DMS 273 (cell line): ENCODE data around the gene TTLL7.
A peak's percentile ranks its signal among the peaks of the same experiment; 100 is the strongest.
"Not testable (repeated sequence)": the region's sequence is repeated elsewhere in the genome, so short reads cannot be mapped to it uniquely, and the experiment has no call there.

ENCODE experiments used
- DNase-seq: peaks from one replicate; lab custom pipeline; 2025; ENCODE audit not compliant: unreplicated experiment; lab: John Stamatoyannopoulos, UW

Gene TTLL7

DNA sequence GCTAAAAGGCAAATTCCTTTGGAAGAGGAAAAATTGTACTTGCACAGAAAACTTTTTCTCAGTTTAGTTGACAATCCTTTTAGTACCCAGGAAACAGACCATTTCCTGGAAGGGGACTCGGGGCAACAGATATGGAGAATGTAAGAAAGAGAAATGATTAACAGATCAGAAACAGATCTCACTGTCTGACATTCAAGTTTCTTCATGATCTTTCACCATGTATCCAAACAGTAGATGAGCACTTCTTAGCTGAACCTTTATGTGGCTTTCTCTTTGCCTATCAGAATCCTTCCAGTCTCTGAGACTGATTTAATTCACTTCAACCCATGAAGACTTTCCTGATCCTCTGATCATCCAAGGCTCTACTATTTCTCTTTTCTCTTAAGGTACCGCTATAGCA, 2.7 kb downstream of the TTLL7 start:
- no peak for DNase-seq

DNA sequence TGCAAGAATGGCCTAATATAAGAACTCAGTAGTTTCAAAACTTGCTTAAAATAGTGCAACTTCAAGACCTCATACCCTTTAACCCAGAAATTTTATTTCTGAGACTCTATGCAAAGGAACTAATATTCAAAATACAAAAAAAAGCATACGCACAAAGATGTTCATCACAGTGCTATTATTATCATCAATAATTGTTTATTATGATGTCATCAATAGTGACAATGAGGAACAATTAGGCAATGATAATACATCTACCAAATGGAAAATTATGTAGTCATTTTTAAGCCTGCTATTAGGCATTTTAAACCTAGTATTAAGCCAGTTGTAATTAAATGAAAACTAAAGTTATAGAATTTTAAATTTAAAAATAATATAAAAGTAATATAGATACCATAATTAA, 3.3 kb downstream of the TTLL7 start:
- DNase-seq, result no peak

DNA sequence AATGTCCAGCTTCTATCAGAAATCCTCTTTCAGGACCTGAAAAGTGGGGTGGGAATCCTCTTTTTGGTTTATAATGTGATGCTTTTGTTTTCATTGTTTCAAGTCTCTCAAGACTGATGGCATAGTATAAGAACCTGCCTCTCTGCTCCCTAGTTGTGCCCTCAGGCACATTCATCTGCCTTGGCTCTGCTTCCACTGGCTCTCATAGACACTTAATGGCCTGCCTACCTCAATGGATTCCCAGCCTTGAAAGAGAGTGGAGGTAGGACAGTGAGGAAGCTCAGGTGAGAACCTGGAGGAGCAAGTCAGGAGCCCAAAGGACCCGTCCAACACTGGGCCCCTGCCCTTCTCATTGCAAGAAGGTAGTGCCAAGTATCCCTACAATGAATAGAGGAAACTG, 4.8 kb downstream of the TTLL7 start:
- no peak for DNase-seq

DNA sequence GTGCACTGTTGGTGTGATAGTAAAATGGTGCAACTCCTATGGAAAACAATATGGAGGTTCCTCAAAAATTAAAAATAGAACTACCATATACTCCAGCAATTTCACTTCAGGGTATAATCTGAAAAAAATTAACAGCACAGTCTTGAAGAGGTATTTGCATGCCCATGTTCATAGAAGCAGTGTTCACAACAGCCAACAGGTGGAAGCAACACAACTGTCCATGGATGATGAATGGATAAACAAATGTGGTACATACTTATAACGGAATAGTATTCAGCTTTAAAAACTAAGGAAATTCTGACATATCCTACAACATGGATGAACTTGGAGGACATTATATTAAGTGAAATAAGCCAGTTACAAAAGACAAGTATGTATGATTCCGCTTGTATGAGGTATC, 8.2 kb downstream of the TTLL7 start:
- DNase-seq, result no peak

DNA sequence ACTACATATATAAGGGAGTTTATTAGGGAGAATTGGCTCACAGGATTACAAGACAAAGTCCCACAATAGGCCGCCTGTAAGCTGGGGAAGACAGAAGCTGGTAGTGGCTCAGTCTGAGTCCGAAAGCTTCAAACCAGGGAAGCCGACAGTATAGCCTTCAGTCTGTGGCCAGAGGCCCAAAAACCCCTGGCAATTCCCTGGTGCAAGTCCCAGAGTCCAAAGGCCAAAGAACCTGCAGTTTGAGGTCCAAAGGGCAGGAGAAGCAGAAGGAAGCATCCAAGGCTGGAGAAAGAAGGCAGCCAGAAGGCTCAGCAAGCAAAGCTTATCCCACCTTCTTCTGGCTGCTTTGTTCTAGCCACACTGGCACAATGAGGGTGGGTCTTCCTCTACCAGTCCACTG, 13.9 kb downstream of the TTLL7 start:
- DNase-seq, result no peak

DNA sequence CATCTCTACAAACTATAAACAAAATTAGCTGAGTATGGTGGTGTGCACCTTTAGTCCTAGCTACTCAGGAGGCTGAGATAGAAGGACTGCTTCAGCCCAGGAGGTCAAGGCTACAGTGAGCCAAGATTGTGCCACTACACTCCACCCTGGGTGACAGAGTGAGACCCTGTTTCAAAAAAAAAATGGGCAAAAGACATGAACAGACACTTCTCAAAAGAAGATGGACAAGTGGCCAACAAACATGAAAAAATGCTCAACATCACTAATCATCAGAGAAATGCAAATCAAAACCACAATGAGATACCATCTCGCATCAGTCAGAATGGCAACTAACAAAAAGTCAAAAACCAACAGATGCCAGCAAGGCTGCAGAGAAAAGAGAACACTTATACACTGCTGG, 15.0 kb downstream of the TTLL7 start:
- DNase-seq, result not testable (repeated sequence)

DNA sequence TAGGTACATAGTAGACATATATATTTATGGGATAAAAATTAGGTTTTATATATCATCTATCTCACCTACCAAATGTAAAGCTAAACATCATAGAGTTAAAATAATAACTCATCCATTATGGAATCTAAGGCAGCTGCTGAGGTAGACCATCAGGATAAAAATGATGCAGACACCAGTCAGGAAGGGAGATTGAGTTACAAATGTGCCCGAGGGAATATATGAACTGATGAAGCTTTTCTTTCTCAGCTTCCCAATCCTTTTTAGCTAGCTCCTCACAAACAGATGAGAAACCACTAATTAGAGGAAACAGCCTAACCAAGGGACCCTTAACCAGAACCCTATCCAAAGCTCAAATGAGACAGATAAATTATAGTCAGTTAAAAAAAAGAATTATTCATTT, 20.9 kb downstream of the TTLL7 start:
- peak; percentile 41 for DNase-seq

DNA sequence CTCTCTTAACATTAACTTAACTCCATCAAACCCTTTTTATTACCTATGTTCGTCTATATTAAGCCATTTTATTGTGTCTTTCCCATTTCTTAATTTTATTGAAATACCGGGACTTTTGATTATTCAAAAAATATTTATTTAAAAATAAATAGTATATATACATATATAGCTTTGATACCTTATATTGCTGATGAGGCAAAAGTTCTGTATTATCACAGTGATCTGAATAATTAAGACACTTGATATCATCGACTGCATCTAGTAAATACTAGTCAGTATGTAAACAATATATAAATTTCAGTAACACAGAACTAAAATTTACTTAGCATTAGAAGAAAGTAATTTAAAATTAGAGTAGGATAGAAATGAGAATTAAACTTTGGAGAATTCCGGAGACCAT, 22.0 kb downstream of the TTLL7 start:
- DNase-seq, result no peak

DNA sequence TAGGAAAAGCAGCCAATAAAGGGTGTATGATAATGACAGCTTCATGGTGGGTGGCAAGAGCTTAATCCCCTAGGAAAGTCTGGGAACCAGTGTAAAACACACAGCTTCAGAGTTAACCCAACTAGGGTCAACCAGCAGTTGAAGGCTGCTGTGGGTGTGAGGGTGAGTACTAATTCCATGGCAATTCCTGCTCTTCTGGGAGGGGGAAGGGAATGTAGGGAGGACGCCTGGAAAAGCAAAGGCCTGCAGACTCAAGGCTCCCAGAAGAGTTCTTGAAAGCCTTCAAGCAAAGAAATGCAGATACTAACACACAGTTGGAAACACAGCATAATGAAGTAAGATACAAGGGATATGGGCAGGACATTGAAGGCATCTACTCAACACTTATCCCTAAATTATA, 28.1 kb downstream of the TTLL7 start:
- no peak for DNase-seq

DNA sequence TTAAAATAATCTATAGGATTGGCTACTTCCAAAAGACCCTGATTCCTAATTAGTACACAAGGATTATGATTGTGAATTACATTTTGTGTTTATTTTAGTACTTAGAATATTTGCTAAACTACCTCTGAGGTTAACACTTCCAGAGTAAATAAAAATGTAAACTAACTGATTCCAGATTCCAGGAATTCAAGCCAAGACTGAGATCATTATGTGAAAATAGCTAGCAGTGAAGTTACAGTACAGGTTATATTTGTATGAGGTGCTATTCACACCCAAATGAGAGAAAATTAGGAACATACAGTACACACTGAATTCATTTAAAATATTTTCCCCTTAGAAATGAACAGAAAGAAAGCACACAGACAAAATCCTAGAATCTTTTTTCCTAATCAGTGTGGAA, 28.8 kb downstream of the TTLL7 start:
- no peak for DNase-seq

DNA sequence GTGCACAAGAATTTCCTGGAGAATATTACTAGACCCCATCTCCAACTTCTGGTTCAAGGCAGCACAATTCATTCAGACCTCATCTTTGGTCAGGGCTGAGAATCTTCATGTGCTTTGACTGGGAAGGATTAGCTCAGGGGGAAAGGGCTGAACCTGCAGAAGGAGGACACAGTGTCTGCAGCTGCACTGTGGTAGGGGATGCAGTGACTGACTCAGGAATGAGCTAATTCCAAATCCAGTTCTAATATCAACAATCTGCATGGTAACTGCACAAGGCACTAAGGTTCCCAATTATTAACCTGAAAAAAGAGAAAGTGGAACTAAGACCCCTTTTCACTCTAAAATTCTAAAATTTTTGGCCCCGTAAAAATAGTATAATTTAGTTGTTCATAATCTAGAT, 31.6 kb downstream of the TTLL7 start:
- DNase-seq, result no peak

DNA sequence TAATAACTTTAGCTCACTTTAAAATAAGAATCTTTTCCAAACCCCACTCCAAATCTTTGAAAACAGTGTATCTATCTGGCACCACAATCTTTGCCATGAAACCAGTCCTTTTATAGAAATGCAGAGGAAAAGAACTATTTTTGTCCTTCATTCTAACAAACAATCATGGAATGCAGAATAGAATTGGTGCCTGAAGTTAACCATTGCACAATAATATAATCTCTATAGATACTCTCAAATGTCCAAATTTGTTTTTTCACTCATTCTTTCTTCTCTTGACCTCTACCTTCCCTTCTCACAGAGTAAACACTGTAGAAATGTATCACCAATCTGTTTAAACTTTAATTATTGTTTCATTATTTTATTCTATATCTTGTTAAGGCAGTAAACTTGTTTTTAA, 34.8 kb downstream of the TTLL7 start:
- no peak for DNase-seq

DNA sequence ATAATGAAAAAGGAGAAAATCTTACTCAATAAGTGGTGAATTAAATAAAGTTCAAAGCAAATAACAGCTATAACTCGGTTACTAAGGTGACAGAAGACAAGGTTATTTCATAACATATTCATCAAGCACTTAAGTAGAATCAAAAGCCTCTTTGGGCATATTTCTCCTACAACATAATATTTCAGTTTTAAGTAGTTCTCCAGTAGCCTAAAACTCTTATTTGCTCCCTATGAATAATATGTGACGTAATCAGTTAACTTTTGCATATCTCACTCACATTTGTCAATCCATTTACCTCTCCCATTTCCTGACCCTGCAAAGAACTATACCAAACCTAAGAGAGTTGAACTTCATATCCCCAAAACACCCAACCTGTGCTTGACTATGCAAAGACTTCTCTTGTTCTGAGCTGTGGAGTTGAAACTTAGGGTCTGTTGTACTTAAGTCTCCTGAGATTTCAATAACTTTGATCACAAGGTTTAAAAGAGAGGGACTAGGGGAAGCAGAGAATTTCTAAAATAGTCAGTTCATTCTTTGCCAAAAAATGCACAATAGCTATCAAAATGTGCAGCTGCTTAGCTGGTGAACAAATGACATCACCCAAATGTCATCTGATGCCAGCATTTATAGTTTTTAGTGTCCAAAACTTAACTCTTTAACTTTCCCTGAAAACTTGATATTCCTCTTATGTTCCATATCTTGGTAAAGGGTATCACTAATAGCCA, 37.2 kb downstream of the TTLL7 start:
- no peak for DNase-seq

DNA sequence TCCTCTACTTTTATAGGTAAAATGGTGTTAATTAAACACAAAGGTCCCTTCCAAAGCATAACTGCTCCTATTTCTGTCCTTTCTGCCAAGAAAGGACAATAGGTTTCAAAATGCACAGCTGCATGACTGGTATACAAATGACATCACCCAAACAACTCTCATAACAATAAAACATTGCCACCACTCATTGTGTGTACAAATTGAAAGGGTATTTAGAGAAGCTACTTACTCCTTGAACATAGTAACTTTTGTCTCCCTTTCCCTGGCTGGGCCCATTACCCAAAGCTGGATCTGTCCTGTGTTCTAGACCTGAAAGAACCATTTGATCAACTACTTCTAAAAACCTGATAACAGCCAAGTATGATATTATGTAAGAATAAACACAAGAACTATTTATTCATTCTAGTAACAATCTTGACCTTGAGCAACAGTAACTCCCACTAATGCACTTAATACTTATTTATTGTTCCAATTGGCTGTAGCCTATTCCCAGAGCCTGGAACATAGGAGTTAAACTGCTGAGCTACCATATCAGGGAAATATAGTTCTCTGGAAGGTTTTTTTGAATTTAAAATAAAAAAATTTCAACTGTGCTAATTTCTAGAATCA, 38.2 kb downstream of the TTLL7 start:
- no peak for DNase-seq

DNA sequence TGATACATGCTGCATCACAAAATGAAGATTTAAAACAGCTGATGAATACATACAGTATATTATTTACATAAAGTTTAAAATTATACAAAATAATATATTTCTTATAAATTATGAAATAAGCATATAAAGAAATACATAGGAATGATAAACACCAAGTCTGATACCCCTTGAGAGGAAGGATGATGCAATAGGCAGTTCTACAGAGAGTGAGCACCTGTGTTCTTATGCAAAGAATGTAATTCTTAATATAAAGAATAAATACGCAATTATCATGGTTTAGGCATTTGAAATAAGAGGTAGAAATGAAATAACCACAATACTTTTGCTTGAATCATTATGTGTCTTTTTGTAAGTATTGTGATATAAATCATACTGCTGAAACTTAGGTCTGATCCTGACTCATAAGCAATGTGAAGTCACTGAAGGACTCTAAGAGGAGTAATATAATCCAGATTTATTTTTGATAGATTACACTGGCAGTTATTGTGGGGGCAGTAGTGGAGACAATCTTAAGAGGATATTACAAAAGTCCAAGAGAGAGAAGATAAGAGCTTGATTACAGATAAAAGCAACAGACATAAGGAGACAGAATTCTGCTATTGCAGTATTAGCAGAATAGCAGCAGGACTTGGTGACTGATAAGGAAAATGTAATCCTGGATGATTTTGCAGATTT, 39.0 kb downstream of the TTLL7 start:
- no peak for DNase-seq

DNA sequence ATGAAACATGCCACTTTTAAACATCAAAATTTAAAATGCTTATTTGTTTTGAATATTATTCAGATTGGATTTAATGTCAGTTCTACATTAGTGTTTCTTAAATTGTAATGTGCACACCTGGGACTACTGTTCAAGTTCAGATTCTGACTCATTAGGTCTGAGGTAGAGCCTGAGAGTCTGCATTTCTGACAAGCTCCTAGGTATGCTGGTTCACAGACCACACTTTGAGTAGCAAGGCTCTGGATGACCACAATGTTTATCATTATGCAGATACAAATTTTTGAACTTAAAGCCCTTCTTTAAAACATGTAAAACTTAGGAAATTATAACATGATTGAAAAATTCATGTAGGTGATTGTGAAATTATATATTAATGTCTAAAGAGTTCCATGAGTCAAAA, 40.2 kb downstream of the TTLL7 start:
- DNase-seq, result no peak

DNA sequence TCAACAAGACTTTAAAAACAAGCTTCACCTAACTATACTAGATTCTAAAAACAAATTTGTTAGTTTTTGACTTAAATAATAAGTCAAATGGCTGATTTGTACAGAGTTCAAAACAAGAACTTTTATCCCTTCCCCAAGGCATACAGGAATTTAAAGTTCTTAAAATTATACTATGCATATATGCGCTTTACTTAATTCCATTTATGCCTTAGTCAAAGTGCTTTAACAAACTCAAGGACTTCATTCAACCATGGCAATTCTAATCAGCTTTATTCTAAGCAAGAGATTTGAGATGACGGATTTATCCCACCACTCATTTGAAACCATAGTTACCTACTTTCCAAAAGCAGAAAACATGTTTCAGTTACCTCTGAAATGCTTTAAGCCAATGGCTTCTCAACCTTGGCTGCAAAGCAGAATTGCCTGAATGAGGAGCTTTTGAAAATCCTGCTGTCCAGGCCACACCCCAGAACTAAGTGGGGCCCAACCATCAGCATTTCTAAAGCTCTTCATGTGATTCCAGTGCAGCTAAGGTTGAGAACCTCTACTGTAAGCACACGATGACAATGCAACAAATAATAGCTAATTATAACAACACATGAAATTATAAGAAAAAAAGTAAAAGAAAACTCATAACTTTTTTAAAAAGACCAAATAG, 44.6 kb downstream of the TTLL7 start:
- DNase-seq, result no peak

DNA sequence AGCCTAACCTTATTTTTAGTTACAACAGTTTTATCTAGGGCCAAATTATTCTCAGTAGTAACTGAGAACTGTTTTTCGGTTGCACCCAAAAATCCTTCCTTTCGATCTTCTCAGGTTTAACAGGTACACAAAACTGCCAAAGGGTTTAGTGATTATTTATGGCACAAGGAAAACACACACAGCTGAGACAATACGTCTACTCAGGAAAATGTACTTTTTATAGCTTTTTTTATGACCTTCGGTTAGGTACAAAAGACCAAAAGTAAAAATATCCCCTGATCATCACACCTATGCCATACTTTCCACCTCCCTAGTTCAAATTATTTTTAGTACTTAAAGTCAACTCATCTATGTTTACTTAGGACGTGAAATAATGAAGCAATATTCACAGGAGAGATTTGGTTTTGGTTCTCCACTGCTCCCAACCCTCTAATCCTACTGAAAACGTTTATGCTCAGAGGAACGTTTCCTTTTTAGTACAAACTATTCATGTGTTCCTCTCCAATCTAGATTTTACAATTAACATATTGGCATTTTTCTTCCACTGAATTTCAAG, 48.7 kb downstream of the TTLL7 start:
- no peak for DNase-seq

DNA sequence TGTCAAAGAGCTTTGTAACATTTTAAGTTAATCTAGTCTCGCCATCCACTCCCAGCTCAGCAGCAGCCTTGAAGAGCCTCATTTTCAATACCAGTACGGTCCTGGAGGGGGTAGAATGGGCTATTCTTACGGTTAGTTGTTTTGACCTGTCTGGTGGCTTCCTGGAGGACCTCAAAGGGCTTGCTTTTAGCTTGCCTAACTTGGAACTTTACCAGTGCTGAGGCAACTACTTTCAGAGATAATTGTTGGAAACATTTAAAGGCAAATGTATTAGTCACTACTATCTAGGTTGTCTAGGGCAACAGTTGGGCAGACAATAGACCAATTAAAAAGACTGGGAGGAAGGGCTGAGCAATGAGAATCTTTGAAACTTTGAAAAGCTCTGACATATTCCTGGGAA, 56.0 kb downstream of the TTLL7 start:
- no peak for DNase-seq

DNA sequence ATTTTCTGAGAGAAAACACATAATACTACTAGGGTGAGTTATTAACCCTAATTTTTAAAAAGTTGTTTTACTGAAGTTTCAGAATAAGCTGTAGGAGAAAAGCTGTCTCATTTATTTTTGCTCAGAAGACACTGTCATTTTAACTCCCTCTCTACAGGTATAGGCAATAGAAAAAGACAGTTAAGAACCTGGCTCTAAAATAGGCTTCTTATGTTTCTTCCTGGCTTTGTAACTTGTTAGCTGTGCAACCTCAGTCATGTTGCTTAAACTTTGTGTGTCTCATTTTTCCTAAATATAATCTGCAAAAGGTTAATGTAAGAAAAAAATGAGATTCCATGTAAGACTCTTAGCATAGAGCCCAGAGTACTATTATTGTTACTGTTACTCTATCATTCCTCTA, 64.4 kb downstream of the TTLL7 start:
- no peak for DNase-seq

DNA sequence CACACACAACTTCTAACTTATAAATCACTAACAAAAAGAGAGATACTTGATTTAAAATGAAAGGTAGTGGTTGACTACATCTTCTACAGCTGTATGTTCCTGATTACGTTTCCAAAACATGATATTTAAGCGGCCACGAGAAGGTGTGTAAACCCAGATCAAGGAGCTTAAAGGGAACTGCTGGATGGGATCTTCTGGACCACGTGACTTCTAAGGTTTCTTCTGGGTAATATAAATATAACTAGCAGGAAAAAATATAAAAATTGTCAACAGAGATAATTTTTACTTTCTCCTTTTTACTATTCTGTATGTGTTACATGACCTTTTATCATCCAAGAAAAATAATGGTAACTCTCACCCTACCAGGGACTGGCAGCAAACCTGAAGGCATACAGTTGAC, 66.2 kb downstream of the TTLL7 start:
- no peak for DNase-seq

DNA sequence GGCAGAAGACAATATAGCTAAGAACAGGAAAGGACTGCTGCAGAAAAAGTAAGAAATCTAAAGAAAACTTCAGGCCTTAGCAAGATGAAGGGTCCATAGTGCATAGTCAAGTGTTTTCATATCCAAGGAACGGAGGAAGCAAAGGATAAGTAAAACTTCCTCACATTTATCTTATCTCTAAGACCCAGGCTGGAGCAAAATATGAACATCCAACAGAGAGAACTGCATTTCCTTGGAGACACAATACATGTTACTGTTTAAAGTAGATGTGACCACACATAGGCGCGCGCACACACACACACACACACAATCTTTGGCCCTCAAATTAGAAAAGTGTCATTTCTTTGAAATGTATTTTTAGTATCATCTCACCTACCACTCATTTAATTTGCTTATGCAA, 66.7 kb downstream of the TTLL7 start:
- no peak for DNase-seq
